ENCODE measurements around the gene FRMD3.

The FRMD3 gene

GRCh38 chr9:83294816-83295215 lies 243.4 kb downstream of the FRMD3 start:
- no peak for TF ChIP-seq CTCF (IDR thresholded peaks at IDR 0.05)
- Histone ChIP-seq H3K4me1 (ENCODE audit: control insufficient read depth in 1 of 2, insufficient read depth in 1 of 2, low read depth in 1 of 2, low read length in 1 of 2) (no peaks in the 10 kb centered on the region), H3K36me3 (peaks cover 44% of the 10 kb centered on the region), H3K9me3 (no peaks in the 10 kb centered on the region), H3K27ac (no peak overlapping the region), H3K4me3 (ENCODE audit: low read depth in 1 of 2, low read length in 1 of 2) (no peak overlapping the region), H3K27me3 (no peaks in the 10 kb centered on the region)

- Histone ChIP-seq H3K4me3 (ENCODE audit: low read depth in 1 of 2, low read length in 1 of 2) (no peak overlapping the region), H3K9me3 (no peaks in the 10 kb centered on the region), H3K36me3 (peaks cover 40% of the 10 kb centered on the region), H3K27ac (no peak overlapping the region), H3K4me1 (ENCODE audit: control insufficient read depth in 1 of 2, insufficient read depth in 1 of 2, low read depth in 1 of 2, low read length in 1 of 2) (no peaks in the 10 kb centered on the region), H3K27me3 (no peaks in the 10 kb centered on the region)
- TF ChIP-seq CTCF (IDR thresholded peaks at IDR 0.05), result no peak
Observed at GRCh38 chr9:83291196-83291595, 247.0 kb downstream of the FRMD3 start.

- H3K9me3 ChIP-seq, result no peaks in the 10 kb centered on the region
- TF ChIP-seq CTCF (IDR thresholded peaks at IDR 0.05), result no peak
- no peak overlapping the region for H3K27ac ChIP-seq
Observed at GRCh38 chr9:83290692-83291091, 247.5 kb downstream of the FRMD3 start.

GRCh38 chr9:83287021-83287420 lies 251.2 kb downstream of the FRMD3 start:
- Histone ChIP-seq H3K4me3 (ENCODE audit: low read depth in 1 of 2, low read length in 1 of 2) (no peak overlapping the region), H3K27me3 (no peaks in the 10 kb centered on the region), H3K4me1 (ENCODE audit: control insufficient read depth in 1 of 2, insufficient read depth in 1 of 2, low read depth in 1 of 2, low read length in 1 of 2) (no peaks in the 10 kb centered on the region), H3K27ac (no peak overlapping the region), H3K9me3 (no peaks in the 10 kb centered on the region), H3K36me3 (peaks cover 29% of the 10 kb centered on the region)
- TF ChIP-seq CTCF (IDR thresholded peaks at IDR 0.05), result no peak

More at GRCh38 chr9:83290692-83291091, 247.5 kb downstream of the FRMD3 start:
- H3K36me3 ChIP-seq, result peaks cover 38% of the 10 kb centered on the region
- H3K4me3 ChIP-seq (ENCODE audit: low read depth in 1 of 2, low read length in 1 of 2), result no peak overlapping the region
- no peaks in the 10 kb centered on the region for H3K4me1 ChIP-seq (ENCODE audit: control insufficient read depth in 1 of 2, insufficient read depth in 1 of 2, low read depth in 1 of 2, low read length in 1 of 2)
- no peaks in the 10 kb centered on the region for H3K27me3 ChIP-seq

GRCh38 chr9:83285445-83286225 lies 252.6 kb downstream of the FRMD3 start:
- Histone ChIP-seq H3K4me1 (ENCODE audit: control insufficient read depth in 1 of 2, insufficient read depth in 1 of 2, low read depth in 1 of 2, low read length in 1 of 2) (peaks cover 10 to 11% of the 10 kb centered on the region in 2 experiments), H3K36me3 (peaks cover 28% of the 10 kb centered on the region), H3K27ac (no peak overlapping the region), H3K9me3 (no peaks in the 10 kb centered on the region), H3K4me3 (ENCODE audit: low read depth in 1 of 2, low read length in 1 of 2) (no peak overlapping the region), H3K27me3 (no peaks in the 10 kb centered on the region)
- TF ChIP-seq CTCF (IDR thresholded peaks at IDR 0.05), result no peak

Measured in neutrophil (primary cell).